ENCODE measurements around the gene DNASE1L1.

The DNASE1L1 gene

DNA sequence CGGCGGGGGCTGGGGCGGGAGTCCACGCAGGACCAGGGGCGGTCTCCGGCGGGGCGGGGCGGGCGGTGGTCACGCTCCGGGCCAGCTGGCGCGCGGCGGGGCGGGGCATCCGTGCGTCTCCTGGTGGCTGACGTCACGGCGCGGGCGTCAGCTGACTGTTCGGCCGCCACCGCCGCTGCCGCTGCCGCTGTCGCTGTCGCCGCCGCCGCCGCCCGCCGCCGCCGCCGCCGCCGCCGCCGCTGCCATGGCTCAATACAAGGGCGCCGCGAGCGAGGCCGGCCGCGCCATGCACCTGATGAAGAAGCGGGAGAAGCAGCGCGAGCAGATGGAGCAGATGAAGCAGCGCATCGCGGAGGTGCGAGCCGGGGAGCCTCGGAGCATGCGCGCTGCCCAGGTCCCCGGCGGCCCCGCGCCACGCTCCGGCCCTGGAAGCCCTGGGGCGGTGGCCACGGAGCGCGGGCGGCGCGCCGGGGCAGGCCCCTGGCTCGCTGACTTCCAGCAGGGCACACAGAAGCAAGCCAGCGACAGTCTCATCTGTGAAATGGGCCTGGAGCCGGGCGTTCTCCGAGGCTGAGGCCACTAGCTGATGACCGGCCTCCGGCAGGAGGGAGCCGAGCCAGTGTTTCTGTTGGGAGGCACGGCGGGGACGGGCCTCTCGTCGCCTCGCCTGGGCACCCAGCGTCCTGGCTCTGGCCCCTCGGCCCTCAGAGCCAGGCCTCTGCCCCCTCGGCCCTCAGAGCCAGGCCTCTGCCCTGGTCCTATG is 35.1 kb upstream of the DNASE1L1 start, which contains the start of gene FAM50A:
TSS of gene FAM50A (plus strand) at position 150 of the 763 bp plus-strand sequence. CDS start at position 245, 95 bp downstream.
- TF ChIP-seq TAF1 (IDR thresholded peaks at IDR 0.05; ENCODE audit: borderline replicate concordance, insufficient read depth, low read length): no peak
- no peak for TF ChIP-seq SIN3A (IDR thresholded peaks at IDR 0.05; ENCODE audit: borderline replicate concordance, insufficient read depth, low read length)
- no peak for TF ChIP-seq POLR2AphosphoS5 (IDR thresholded peaks at IDR 0.05; ENCODE audit: low read depth, low read length)
- TF ChIP-seq, protein P1, sequence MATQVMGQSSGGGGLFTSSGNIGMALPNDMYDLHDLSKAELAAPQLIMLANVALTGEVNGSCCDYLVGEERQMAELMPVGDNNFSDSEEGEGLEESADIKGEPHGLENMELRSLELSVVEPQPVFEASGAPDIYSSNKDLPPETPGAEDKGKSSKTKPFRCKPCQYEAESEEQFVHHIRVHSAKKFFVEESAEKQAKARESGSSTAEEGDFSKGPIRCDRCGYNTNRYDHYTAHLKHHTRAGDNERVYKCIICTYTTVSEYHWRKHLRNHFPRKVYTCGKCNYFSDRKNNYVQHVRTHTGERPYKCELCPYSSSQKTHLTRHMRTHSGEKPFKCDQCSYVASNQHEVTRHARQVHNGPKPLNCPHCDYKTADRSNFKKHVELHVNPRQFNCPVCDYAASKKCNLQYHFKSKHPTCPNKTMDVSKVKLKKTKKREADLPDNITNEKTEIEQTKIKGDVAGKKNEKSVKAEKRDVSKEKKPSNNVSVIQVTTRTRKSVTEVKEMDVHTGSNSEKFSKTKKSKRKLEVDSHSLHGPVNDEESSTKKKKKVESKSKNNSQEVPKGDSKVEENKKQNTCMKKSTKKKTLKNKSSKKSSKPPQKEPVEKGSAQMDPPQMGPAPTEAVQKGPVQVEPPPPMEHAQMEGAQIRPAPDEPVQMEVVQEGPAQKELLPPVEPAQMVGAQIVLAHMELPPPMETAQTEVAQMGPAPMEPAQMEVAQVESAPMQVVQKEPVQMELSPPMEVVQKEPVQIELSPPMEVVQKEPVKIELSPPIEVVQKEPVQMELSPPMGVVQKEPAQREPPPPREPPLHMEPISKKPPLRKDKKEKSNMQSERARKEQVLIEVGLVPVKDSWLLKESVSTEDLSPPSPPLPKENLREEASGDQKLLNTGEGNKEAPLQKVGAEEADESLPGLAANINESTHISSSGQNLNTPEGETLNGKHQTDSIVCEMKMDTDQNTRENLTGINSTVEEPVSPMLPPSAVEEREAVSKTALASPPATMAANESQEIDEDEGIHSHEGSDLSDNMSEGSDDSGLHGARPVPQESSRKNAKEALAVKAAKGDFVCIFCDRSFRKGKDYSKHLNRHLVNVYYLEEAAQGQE (IDR thresholded peaks at IDR 0.05; ENCODE audit: insufficient read depth in 1 of 2, low read depth in 2 of 2, low read length in 2 of 2): no peak
- no peak for TF ChIP-seq FOXP2 (optimal IDR thresholded peaks at IDR 0.05; ENCODE audit: borderline replicate concordance, extremely low read depth, extremely low read length, insufficient read depth)

GRCh38 chrX:154443479-154443910 is 34.4 kb upstream of the DNASE1L1 start:
- TF ChIP-seq SIN3A (IDR thresholded peaks at IDR 0.05; ENCODE audit: borderline replicate concordance, insufficient read depth, low read length) (no peak), FOXP2 (optimal IDR thresholded peaks at IDR 0.05; ENCODE audit: borderline replicate concordance, extremely low read depth, extremely low read length, insufficient read depth) (no peak), POLR2AphosphoS5 (IDR thresholded peaks at IDR 0.05; ENCODE audit: low read depth, low read length) (no peak; the same call in 1 of the 2 replicates)
- TF ChIP-seq, protein P1 (IDR thresholded peaks at IDR 0.05; ENCODE audit: insufficient read depth in 1 of 2, low read depth in 2 of 2, low read length in 2 of 2): no peak

DNA sequence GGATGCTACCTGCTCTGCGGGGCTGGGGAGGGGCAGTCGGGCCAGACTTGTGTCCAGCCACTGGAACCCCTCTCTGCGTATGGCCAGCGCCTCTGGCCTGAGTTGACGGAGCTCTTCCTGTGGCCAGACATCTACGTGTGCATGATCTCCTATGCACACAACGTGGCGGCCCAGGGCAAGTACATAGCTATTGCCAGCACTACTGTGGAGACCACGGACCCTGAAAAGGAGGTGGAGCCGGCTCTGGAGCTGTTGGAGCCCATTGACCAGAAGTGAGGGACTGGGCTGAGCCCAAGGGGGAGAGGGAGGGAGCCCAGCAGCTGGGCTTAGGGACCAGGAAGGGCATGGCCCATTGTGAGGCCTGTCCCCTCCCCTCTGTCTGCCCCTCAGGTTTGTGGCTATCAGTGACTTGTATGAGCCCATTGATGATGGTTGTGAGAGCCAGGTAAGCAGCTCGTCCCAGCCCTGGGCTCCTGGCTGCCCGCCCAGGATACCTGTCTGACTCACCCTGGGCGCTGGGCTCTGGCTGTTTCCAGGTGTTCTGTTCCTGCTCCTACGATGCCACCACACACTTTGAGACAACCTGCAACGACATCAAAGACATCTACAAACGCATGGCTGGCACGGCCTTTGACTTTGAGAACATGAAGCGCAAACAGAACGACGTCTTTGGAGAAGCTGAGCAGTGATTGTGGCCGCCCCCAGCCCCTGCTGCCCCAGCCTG is 33.1 kb upstream of the DNASE1L1 start:
- TF ChIP-seq POLR2AphosphoS5 (IDR thresholded peaks at IDR 0.05; ENCODE audit: low read depth, low read length) (no peak), SIN3A (IDR thresholded peaks at IDR 0.05; ENCODE audit: borderline replicate concordance, insufficient read depth, low read length) (no peak), TAF1 (IDR thresholded peaks at IDR 0.05; ENCODE audit: borderline replicate concordance, insufficient read depth, low read length) (no peak), FOXP2 (optimal IDR thresholded peaks at IDR 0.05; ENCODE audit: borderline replicate concordance, extremely low read depth, extremely low read length, insufficient read depth) (no peak)
- TF ChIP-seq, protein P1 (IDR thresholded peaks at IDR 0.05; ENCODE audit: insufficient read depth in 1 of 2, low read depth in 2 of 2, low read length in 2 of 2): no peak

GRCh38 chrX:154441564-154441963 is 32.5 kb upstream of the DNASE1L1 start:
- TF ChIP-seq POLR2AphosphoS5 (IDR thresholded peaks at IDR 0.05; ENCODE audit: low read depth, low read length): no peak
- no peak for TF ChIP-seq SIN3A (IDR thresholded peaks at IDR 0.05; ENCODE audit: borderline replicate concordance, insufficient read depth, low read length)
- TF ChIP-seq FOXP2 (optimal IDR thresholded peaks at IDR 0.05; ENCODE audit: borderline replicate concordance, extremely low read depth, extremely low read length, insufficient read depth): no peak
- TF ChIP-seq, protein P1 (IDR thresholded peaks at IDR 0.05; ENCODE audit: insufficient read depth in 1 of 2, low read depth in 2 of 2, low read length in 2 of 2): no peak
- TF ChIP-seq TAF1 (IDR thresholded peaks at IDR 0.05; ENCODE audit: borderline replicate concordance, insufficient read depth, low read length): no peak

Measured in PFSK-1 (cell line).